Subcutaneous abdominal adipose tissue (tissue), 5 donors: Measurements from ENCODE around the gene DUSP14.

Experiments used
- H3K27ac ChIP-seq: one replicate; pipeline ENCODE4 v1.7.0; 2013; ENCODE audit warnings: low read depth, mild to moderate bottlenecking, inconsistent platforms, low read length, moderate library complexity
- H3K27me3 ChIP-seq, 5 donors: one replicate each; pipeline ENCODE4 v1.7.0; 2013; ENCODE audit warnings: low read length in 5 of 5, inconsistent platforms in 1 of 5; ENCODE audit not compliant: control insufficient read depth in 5 of 5, insufficient read depth in 4 of 5
- H3K36me3 ChIP-seq, 5 donors: one replicate each; pipeline ENCODE4 v1.7.0; 2013; ENCODE audit warnings: low read length in 5 of 5; ENCODE audit not compliant: control insufficient read depth in 5 of 5, insufficient read depth in 5 of 5
- H3K4me1 ChIP-seq, 5 donors: one replicate each; pipeline ENCODE4 v1.7.0; 2013; ENCODE audit warnings: low read length in 5 of 5, mild to moderate bottlenecking in 3 of 5, moderate library complexity in 1 of 5; ENCODE audit not compliant: control insufficient read depth in 5 of 5, insufficient read depth in 5 of 5
- H3K4me3 ChIP-seq, 5 donors: one replicate each; pipeline ENCODE4 v1.7.0; 2013; ENCODE audit warnings: low read length in 5 of 5, low read depth in 1 of 5
- H3K9ac ChIP-seq, 5 donors: one replicate each; pipeline ENCODE4 v1.7.0; 2013; ENCODE audit warnings: low read length in 5 of 5, mild to moderate bottlenecking in 4 of 5, moderate library complexity in 3 of 5
- H3K9me3 ChIP-seq, 5 donors: one replicate each; pipeline ENCODE4 v1.7.0; 2013; ENCODE audit warnings: low read length in 5 of 5; ENCODE audit not compliant: control insufficient read depth in 5 of 5
- donor health status: healthy.
- donor health status: healthy.
- donor health status: healthy.
- donor health status: healthy.
- donor health status: healthy.

Gene DUSP14

DNA sequence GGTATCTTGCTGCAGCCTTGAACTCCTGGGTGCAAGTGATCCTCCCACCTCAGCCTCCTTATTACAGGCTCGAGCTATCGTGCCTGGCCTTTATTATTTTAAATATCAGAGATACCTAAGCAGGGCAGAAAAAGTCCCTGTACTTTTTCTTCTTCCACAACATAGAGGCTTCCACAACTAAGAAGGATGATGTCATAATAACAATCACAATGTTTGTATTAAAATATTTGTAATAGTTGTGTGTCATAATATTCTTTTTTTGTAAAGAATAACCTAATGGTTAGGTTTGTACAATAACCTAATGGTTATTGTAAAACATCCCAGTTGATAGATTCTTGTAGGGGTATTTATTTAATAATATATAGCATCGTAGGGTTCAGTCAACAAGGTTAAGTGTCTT lies 26.7 kb upstream of the DUSP14 start:
- Histone ChIP-seq H3K4me1 (peaks cover 0 to 3% (median 0%) of the 10 kb centered on the region in 5 donors), H3K36me3 (peaks cover 7 to 45% (median 36%) of the 10 kb centered on the region in 5 donors), H3K27ac (no peak overlapping the region), H3K9ac (no peak overlapping the region), H3K9me3 (no peaks in the 10 kb centered on the region), H3K27me3 (no peaks in the 10 kb centered on the region), H3K4me3 (no peak overlapping the region)

DNA sequence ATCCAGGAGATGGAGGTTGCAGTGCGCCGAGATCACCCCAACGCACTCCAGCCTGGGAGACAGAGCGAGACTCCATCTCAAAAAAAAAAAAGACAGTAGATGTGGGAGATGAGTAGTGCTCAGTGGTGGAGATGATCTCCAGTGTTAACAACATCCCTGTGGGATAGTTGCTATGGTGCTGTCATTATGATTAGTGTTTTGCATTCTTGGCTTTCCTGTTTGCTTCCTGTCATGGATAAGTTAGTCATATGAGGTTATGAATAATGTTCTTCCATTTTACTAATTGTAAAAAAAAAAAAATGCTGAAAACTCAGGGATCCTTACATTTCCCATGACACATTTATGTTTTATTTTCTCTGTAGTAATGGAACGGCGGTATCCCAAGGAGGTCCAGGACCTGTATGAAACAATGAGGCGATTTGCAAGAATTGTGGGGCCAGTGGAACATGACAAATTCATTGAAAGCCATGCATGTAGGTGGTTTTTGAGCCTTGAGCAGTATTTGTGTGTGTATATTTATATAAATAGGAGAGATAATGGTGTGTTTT lies 24.5 kb upstream of the DUSP14 start:
- Histone ChIP-seq H3K4me1 (peaks cover 0 to 4% (median 0%) of the 10 kb centered on the region in 5 donors), H3K9ac (no peak overlapping the region), H3K9me3 (no peaks in the 10 kb centered on the region), H3K4me3 (no peak overlapping the region), H3K27ac (no peak overlapping the region), H3K36me3 (peaks cover 7 to 54% (median 30%) of the 10 kb centered on the region in 5 donors), H3K27me3 (no peaks in the 10 kb centered on the region)

GRCh38 chr17:37466471-37466870 lies 23.2 kb upstream of the DUSP14 start:
- peaks cover 15 to 58% (median 33%) of the 10 kb centered on the region in 5 donors for H3K36me3 ChIP-seq
- no peak overlapping the region for H3K9ac ChIP-seq
- H3K4me3 ChIP-seq, result no peak overlapping the region
- H3K9me3 ChIP-seq, result no peaks in the 10 kb centered on the region
- H3K4me1 ChIP-seq, result peaks cover 0 to 4% (median 3%) of the 10 kb centered on the region in 5 donors
- no peaks in the 10 kb centered on the region for H3K27me3 ChIP-seq
- H3K27ac ChIP-seq, result no peak overlapping the region

DNA sequence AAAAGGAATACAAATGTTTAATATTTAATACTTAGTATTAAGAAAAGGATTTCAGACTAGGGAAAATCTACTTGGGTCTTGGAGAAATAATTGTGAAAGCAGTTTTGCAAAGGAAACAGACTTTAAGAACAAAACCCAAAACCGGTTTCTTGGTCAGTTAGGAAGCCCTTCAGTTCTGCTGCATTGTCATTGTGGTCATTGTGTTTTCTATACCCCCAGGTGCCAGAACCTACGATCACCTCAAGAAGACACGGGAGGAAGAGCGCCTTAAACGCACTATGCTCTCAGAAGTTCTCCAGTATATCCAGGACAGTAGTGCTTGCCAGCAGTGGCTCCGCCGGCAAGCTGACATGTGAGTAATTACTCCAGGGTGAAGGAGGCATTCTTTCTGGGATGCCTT lies 19.5 kb upstream of the DUSP14 start:
- H3K36me3 ChIP-seq, result peaks cover 27 to 74% (median 41%) of the 10 kb centered on the region in 5 donors
- no peak overlapping the region for H3K9ac ChIP-seq
- H3K4me1 ChIP-seq, result peaks cover 0 to 4% (median 0%) of the 10 kb centered on the region in 5 donors
- H3K27ac ChIP-seq, result no peak overlapping the region
- no peaks in the 10 kb centered on the region for H3K9me3 ChIP-seq
- H3K4me3 ChIP-seq, result no peak overlapping the region
- H3K27me3 ChIP-seq, result no peaks in the 10 kb centered on the region

GRCh38 chr17:37475731-37476420 lies 13.8 kb upstream of the DUSP14 start:
- H3K4me3 ChIP-seq, result peak overlapping the region in 1 of 5 donors; percentile 32
- peak overlapping the region; percentile 88 for H3K27ac ChIP-seq
- H3K4me1 ChIP-seq, result peaks cover 10 to 49% (median 38%) of the 10 kb centered on the region in 5 donors
- H3K9me3 ChIP-seq, result no peaks in the 10 kb centered on the region
- H3K9ac ChIP-seq, result peak overlapping the region in 4 of 5 donors; percentile 17 to 28 (median 20)
- H3K27me3 ChIP-seq, result no peaks in the 10 kb centered on the region
- peaks cover 16 to 56% (median 31%) of the 10 kb centered on the region in 5 donors for H3K36me3 ChIP-seq

GRCh38 chr17:37476431-37477120 lies 13.1 kb upstream of the DUSP14 start:
- peaks cover 12 to 52% (median 28%) of the 10 kb centered on the region in 5 donors for H3K36me3 ChIP-seq

GRCh38 chr17:37478187-37478586 lies 11.5 kb upstream of the DUSP14 start:
- no peak overlapping the region for H3K4me3 ChIP-seq
- peaks cover 11 to 43% (median 26%) of the 10 kb centered on the region in 5 donors for H3K36me3 ChIP-seq
- H3K27ac ChIP-seq, result peak overlapping the region; percentile 88
- H3K4me1 ChIP-seq, result peaks cover 14 to 72% (median 55%) of the 10 kb centered on the region in 5 donors
- no peak overlapping the region for H3K9ac ChIP-seq
- H3K9me3 ChIP-seq, result no peaks in the 10 kb centered on the region
- H3K27me3 ChIP-seq, result no peaks in the 10 kb centered on the region

More at GRCh38 chr17:37476431-37477120, 13.1 kb upstream of the DUSP14 start:
- Histone ChIP-seq H3K27ac (peak overlapping the region; percentile 88), H3K9ac (peak overlapping the region in 4 of 5 donors; percentile 17 to 28 (median 20)), H3K9me3 (no peaks in the 10 kb centered on the region), H3K27me3 (no peaks in the 10 kb centered on the region), H3K4me3 (peak overlapping the region in 1 of 5 donors; percentile 32), H3K4me1 (peaks cover 10 to 56% (median 45%) of the 10 kb centered on the region in 5 donors)

GRCh38 chr17:37479025-37479424 lies 10.7 kb upstream of the DUSP14 start:
- Histone ChIP-seq H3K4me3 (no peak overlapping the region), H3K4me1 (peaks cover 19 to 79% (median 61%) of the 10 kb centered on the region in 5 donors), H3K27me3 (no peaks in the 10 kb centered on the region), H3K27ac (peak overlapping the region; percentile 88), H3K9me3 (no peaks in the 10 kb centered on the region), H3K36me3 (peaks cover 5 to 35% (median 17%) of the 10 kb centered on the region in 5 donors), H3K9ac (no peak overlapping the region)

- peak overlapping the region; percentile 88 for H3K27ac ChIP-seq
- H3K36me3 ChIP-seq, result peaks cover 0 to 28% (median 9%) of the 10 kb centered on the region in 5 donors
- no peak overlapping the region for H3K9ac ChIP-seq
- H3K27me3 ChIP-seq, result no peaks in the 10 kb centered on the region
- no peak overlapping the region for H3K4me3 ChIP-seq
- no peaks in the 10 kb centered on the region for H3K9me3 ChIP-seq
- H3K4me1 ChIP-seq, result peaks cover 19 to 79% (median 61%) of the 10 kb centered on the region in 5 donors
These were observed 9.3 kb upstream of the DUSP14 start for GRCh38 chr17:37480427-37480826.
